ENCODE data around the gene C1orf105.
"Not testable (repeated sequence)": the region's sequence is repeated elsewhere in the genome, so short reads cannot be mapped to it uniquely, and the experiment has no call there.

The C1orf105 gene, protein sequence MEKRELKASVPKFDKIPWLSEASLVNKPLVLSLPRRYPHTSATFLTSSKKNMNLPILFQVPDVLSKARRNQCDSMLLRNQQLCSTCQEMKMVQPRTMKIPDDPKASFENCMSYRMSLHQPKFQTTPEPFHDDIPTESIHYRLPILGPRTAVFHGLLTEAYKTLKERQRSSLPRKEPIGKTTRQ

DNA sequence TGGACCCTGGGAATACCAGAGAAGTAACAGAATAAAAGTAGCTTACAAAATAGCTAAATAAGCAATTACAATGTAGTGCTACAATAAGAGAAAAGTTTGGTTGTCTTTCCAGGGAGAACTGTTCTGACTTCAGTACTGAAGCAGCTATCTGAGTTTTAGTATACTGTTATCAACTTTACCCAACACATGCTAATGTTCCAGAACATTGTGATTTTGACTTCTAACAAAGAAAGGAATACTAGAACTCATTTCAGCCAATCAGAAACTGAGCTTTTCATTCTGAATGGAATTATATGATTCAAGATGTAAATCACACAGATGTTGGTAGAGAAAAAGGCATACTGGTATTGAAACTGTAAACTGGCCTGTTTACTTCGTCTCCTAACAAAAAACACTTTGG lies at the start of gene C1orf105:
Gene C1orf105, plus strand, starts transcription at position 301 of the 400 bp plus-strand sequence. CDS start 201 bp downstream, outside the sequence.
- no peak within 1 kb of the TSS for H3K4me3 ChIP-seq (ENCODE audit: low read depth, low read length)

DNA sequence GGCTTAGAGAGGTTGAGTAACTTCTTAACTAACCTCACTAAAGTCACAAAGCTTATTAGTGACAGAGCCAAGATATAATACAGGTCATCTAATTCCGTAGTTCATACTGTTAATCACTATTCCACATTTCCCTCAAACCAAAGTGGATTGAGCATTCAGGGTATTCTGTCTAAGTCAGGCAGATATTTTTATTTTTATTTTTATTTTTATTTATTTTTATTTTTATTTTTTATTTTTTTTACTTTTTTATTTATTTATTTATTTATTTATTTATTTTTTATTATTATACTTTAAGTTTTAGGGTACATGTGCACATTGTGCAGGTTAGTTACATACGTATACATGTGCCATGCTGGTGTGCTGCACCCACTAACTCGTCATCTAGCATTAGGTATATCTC lies 48.8 kb upstream of the C1orf105 start:
- not testable (repeated sequence) for H3K4me3 ChIP-seq (ENCODE audit: low read depth, low read length)

DNA sequence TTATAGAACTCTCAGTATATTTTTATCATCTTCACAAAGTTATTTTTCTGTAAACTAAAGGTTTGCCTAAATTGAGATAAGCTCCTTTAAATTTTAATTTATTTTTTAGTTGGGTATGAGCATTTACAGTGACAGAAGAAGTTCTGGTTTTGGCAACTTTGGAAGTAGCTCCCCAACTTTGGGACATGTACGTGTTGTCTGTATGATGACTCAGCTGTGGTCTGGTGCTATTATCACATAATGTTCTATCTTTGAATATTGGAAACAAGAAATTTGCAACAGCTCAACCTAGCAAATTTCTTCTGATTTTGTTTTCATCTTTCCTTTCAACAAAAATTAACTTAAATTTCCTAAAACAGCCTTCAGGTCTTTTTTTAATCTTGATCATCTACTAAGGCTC lies 46.6 kb upstream of the C1orf105 start:
- H3K4me3 ChIP-seq (ENCODE audit: low read depth, low read length): no peak overlapping the region

GRCh38 chr1:172375211-172375631 lies 45.3 kb upstream of the C1orf105 start:
- no peak overlapping the region for H3K4me3 ChIP-seq (ENCODE audit: low read depth, low read length)

GRCh38 chr1:172376431-172376830 lies 44.1 kb upstream of the C1orf105 start:
- H3K4me3 ChIP-seq (ENCODE audit: low read depth, low read length): no peak overlapping the region

GRCh38 chr1:172377565-172377964 lies 42.9 kb upstream of the C1orf105 start:
- H3K4me3 ChIP-seq (ENCODE audit: low read depth, low read length): no peak overlapping the region

- no peak overlapping the region for H3K4me3 ChIP-seq (ENCODE audit: low read depth, low read length)
These were observed 42.2 kb upstream of the C1orf105 start for GRCh38 chr1:172378109-172378760.

DNA sequence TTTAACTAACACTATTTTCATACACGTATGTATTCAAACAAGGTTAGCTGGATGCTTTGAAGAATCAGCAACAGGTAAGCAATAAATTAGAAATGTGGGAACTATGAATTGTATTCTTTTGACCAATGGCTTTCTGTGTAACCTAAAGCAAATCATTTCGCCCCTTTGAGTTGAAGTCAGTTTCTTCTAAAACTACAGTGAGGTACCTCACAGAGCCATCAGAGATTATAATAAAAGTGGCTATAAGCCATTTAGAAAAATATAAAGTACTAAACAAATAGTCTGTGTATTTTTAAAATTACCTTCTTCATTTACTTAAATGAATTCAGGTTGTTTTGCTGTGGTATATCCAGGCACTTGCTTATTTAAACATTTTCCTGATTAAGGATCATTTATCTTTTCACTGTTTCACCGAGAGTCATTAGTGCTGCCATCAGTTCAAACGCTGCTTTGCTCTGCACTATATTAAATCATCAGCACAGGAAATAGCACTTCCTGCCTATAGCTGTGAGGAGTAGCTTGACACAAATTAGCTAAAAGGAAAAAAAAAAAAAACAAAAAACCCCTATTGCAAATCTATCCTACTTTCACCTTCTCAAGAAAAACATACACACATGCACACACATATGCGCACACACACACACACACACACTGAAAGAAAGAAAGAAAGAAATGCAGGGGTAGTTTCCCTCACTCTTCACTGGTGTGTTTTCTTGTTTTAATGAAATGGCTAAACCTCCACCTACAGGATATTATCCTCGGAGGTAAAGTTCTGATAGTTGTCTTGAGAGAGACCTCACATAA lies 39.8 kb upstream of the C1orf105 start:
- H3K4me3 ChIP-seq (ENCODE audit: low read depth, low read length): no peak overlapping the region

DNA sequence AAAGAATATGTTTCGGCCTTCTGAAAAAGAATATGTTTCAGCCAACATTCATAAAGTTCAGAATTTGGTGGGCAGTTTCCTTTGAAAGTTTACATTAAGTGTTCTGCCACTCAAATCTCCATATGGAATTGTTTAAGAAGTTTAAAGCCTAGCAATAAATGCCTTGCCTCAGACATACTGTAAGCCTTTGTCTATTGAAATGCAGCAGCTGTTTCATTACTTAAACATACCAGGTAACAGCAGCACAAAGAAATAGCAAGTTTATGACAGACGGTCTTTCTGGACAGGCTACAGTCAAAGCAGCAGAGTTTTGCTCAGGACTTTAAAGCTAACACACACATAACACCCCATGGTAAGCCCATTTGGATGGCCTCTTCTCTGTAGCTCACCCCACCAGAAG lies 38.5 kb upstream of the C1orf105 start:
- no peak overlapping the region for H3K4me3 ChIP-seq (ENCODE audit: low read depth, low read length)

DNA sequence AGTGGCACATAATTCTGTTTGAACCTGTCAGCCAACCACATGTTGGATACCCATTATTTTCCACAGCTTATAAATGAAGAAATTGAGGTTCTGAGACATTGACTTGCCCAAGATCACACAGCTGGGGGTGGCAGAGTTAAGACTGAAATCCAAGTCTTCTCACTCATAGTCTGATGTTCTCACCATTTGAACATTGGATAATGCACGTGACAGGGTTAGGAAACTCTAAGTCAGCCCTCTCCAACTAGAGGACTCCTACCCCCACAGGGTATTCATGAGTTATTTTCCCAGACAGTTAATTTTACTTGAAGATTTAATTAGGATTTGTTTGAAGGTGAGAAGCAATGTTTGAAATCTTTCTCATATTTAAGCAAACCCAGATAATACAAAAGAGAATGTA lies 38.1 kb upstream of the C1orf105 start:
- no peak overlapping the region for H3K4me3 ChIP-seq (ENCODE audit: low read depth, low read length)

DNA sequence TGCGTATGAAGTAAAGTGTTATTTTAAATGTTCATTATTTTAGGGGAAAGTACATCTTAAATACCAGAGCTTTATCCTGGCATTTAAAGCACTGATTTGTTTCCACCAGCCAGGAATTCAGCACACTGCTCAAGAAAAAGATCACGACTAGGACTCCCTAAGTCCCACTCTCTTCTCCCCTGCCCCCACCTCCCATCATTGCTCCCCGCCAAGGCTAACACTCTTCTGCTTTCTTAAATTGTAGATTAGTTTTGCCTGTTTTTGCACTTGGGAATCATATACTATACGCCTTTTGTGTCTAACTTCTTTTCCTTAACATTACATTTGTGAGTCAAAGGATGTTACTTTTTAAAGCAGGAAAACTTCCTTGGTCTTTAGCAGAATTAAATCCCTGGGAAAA lies 37.5 kb upstream of the C1orf105 start:
- H3K4me3 ChIP-seq (ENCODE audit: low read depth, low read length): no peak overlapping the region

DNA sequence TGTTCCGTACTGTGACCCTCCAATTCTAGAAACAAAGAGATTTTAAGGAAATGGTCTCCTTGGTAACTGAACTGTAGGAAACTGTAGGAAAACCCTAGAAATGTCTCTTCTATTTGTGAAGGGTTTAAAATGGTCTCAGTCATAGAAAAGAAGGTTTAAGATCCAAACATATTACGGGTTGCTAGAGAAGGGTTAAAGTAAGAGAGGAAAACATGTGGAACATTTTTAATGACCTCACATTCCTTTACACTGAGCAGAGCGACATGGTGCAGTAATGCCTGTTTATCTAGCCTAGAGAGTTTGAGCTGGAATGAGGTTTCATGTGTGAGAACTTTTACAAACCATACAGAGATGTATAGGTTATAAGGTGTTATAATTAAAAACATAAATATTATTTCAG lies 36.9 kb upstream of the C1orf105 start:
- no peak overlapping the region for H3K4me3 ChIP-seq (ENCODE audit: low read depth, low read length)

GRCh38 chr1:172384656-172385055 lies 35.8 kb upstream of the C1orf105 start:
- H3K4me3 ChIP-seq (ENCODE audit: low read depth, low read length): no peak overlapping the region

- H3K4me3 ChIP-seq (ENCODE audit: low read depth, low read length): no peak overlapping the region
These were observed 34.4 kb upstream of the C1orf105 start for GRCh38 chr1:172386046-172386445.

DNA sequence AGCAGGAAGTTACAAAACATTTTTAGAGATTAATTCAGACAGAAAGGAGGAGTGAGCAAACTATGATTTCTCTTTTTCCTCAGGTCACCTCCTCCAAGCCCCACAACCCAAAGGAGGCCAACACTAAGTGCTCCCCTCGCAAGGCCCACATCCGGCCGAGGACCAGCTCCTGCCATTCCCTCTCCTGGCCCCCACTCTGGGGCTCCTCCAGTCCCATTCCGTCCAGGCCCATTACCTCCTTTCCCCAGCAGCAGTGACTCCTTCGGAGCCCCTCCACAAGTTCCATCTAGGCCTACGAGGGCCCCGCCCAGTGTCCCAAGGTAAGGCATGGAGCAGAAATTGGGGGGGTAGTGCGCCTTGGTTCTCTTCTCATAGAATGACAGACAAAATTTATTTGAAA lies 32.0 kb upstream of the C1orf105 start:
- H3K4me3 ChIP-seq (ENCODE audit: low read depth, low read length): no peak overlapping the region

DNA sequence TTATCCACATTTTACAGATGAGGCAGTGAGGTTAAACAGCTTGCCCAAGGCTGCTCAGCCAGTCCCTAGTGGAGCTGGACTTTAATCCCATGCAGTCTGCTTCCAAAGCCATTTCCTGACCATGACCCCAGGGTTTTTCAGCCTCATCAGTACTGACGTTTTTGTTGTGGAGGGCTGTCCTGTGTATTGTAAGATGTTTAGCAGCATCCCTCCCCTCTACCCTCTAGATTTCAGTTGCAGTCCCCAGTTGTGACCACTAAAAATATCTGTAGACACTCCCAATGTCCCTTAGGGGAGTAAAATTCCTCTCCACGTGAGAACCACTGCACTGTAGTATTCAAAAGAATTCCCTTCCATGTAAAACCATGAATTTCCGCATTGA lies 30.2 kb upstream of the C1orf105 start:
- no peak overlapping the region for H3K4me3 ChIP-seq (ENCODE audit: low read depth, low read length)

GRCh38 chr1:172390683-172391551 lies 29.6 kb upstream of the C1orf105 start:
- no peak overlapping the region for H3K4me3 ChIP-seq (ENCODE audit: low read depth, low read length)

GRCh38 chr1:172391976-172392375 lies 28.5 kb upstream of the C1orf105 start:
- H3K4me3 ChIP-seq (ENCODE audit: low read depth, low read length): no peak overlapping the region

- no peak overlapping the region for H3K4me3 ChIP-seq (ENCODE audit: low read depth, low read length)
These were observed 27.1 kb upstream of the C1orf105 start for GRCh38 chr1:172393354-172393753.

GRCh38 chr1:172394141-172394751 lies 26.2 kb upstream of the C1orf105 start:
- no peak overlapping the region for H3K4me3 ChIP-seq (ENCODE audit: low read depth, low read length)

DNA sequence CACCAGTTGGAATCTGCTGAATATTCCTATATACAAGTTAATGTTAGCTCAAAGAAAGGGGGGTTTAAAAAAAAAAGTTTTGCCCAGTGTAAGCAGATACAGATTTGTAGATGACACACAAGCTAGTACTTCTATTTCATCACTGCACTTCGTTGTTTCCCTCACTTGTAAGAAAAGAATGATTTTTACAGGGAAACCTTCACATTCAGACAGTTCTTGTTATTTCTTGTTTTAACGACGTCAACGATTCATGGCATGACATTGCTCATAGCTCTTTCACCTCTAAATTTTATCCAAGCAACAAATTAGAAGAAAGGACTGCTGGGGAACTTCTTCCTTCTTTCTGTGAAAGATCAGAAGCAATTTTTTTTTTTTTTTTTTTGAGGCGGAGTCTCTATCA lies 25.7 kb upstream of the C1orf105 start:
- H3K4me3 ChIP-seq (ENCODE audit: low read depth, low read length): no peak overlapping the region

Measured in iPS-11a (cell line).